ENCODE results near the gene ZBTB20. TPM values are rescaled to one million over a fixed set of nuclear protein-coding genes. Genes with fewer than 3 reads are reported as not detected.

Gene ZBTB20
- total and polyA plus RNA-seq, 12 donors, result 2.8 to 167 (median 108) TPM

DNA sequence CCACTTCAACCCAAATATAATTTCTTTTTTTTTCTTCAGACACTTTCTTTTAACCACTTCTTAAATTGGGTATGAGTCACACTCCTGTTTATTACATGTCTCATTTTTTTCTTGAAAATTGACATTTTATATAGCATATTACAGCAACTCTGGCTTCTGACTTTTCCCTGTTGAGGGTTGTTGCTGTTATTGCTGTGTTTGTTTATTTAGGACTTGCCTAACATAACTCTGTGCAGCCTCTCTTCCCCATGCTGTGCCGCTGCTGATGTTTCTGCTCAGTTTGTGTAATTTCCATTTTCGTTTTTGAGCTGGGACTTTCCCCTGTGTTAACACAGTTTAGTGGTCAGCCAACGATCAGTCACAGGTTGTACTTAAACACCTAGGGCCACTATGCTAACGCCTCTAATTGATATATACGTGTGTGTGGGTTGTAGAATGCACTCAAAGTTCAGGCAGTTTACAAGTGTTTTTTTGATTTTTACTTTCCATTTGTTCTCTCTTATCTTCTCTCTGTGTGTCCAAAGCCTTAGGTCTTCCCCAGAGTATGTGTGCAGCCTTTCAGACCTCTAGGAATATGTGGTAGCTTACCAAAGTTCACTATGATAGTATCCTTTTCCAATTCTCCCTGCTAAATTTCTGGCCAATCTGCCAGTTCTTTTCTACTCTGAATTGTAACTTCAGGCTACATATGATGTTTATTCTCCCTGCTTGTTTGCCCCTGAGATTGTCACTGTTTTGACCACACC lies 337.2 kb downstream of the ZBTB20 start:
- WGBS, 4 donors, result 82 to 84% (median 84%) methylated on average over 5 of the region's 5 CpGs
- Histone ChIP-seq H3K4me3 (no peak overlapping the region), H3K9me3 (replicated peaks in 1 of 3) (peaks cover 0 to 10% (median 0%) of the 10 kb centered on the region in 3 donors), H3K27me3 (no peaks in the 10 kb centered on the region), H3K27ac (no peak overlapping the region), H3K4me1 (replicated peaks in 1 of 2) (no peaks in the 10 kb centered on the region), H3K36me3 (replicated peaks in 1 of 2) (no peaks in the 10 kb centered on the region)
- no peak for TF ChIP-seq POLR2A (IDR thresholded peaks at IDR 0.05)
- TF ChIP-seq, protein P1, sequence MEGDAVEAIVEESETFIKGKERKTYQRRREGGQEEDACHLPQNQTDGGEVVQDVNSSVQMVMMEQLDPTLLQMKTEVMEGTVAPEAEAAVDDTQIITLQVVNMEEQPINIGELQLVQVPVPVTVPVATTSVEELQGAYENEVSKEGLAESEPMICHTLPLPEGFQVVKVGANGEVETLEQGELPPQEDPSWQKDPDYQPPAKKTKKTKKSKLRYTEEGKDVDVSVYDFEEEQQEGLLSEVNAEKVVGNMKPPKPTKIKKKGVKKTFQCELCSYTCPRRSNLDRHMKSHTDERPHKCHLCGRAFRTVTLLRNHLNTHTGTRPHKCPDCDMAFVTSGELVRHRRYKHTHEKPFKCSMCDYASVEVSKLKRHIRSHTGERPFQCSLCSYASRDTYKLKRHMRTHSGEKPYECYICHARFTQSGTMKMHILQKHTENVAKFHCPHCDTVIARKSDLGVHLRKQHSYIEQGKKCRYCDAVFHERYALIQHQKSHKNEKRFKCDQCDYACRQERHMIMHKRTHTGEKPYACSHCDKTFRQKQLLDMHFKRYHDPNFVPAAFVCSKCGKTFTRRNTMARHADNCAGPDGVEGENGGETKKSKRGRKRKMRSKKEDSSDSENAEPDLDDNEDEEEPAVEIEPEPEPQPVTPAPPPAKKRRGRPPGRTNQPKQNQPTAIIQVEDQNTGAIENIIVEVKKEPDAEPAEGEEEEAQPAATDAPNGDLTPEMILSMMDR (IDR thresholded peaks at IDR 0.05), result no peak
- intact Hi-C loops (cut with DNase I), result no loop called here
- DNase-seq, result no peak

DNA sequence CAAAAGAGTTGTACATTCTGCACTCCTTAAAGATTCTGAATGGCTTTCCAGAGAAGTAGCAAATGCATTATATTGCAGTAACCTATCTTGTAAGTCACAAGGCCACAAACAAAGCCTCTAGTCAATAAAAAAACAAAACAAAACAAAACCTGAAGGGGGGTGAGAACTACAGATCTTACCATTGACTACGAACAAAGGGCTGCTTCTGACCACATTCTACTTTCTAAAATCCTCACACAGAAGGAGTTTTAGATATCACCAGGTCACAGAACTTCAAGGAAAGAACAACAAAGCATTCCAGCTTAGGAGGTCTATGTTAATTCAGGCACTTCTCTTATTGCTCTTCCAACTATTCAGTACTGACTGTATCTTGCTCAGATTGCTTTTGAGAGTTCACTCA lies 343.0 kb downstream of the ZBTB20 start:
- Histone ChIP-seq H3K27ac (no peak overlapping the region), H3K4me3 (no peak overlapping the region), H3K27me3 (no peaks in the 10 kb centered on the region), H3K4me1 (replicated peaks in 1 of 2) (peaks cover 0 to 9% of the 10 kb centered on the region in 2 donors), H3K36me3 (replicated peaks in 1 of 2) (no peaks in the 10 kb centered on the region), H3K9me3 (replicated peaks in 1 of 3) (peaks cover 0 to 10% (median 0%) of the 10 kb centered on the region in 3 donors)
- intact Hi-C loops (cut with DNase I), result no loop called here
- DNase-seq, result no peak
- 56 to 82% (median 76%) methylated on average over 1 of the region's 1 CpG for WGBS, 4 donors
- TF ChIP-seq POLR2A (IDR thresholded peaks at IDR 0.05), result no peak
- TF ChIP-seq, protein P1 (IDR thresholded peaks at IDR 0.05), result no peak

DNA sequence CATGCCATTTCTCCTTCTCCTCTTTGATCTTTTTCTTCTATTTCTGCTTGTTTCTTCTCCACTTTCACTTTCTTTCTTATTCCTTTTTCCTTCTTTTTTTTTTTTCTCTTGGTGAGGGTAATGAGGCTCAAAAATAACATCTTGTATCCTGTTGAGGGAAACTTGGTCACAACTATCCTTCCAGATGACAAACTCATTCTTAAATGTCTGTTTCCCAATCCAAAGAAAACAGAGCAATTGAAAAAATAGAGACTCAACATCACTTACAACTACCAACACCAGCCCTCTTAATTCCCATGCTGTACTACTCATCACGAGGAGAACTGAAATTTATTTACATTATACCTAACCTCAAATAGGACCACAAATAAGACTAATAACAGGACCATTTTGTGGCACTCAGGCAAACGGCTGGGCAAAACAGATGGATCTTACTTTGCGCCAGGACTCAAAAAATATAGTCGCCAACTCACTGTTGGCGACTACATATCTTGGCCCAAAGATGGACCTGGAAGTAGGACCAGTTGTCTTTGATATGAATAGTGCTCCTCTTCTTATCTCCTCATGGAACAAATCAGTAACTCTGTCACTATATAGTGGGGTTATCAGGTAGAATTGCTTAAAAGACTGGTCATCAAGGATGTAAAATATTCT lies 343.9 kb downstream of the ZBTB20 start:
- intact Hi-C loops (cut with DNase I), result no loop called here

More for the DNA sequence above, 343.9 kb downstream of the ZBTB20 start:
- Histone ChIP-seq H3K4me3 (no peak overlapping the region), H3K36me3 (replicated peaks in 1 of 2) (no peaks in the 10 kb centered on the region), H3K27ac (peak overlapping the region in 1 of 5 donors; percentile 0), H3K9me3 (replicated peaks in 1 of 3) (peaks cover 0 to 7% (median 0%) of the 10 kb centered on the region in 3 donors), H3K27me3 (no peaks in the 10 kb centered on the region), H3K4me1 (replicated peaks in 1 of 2) (peaks cover 0 to 9% of the 10 kb centered on the region in 2 donors)
- no peak for TF ChIP-seq POLR2A (IDR thresholded peaks at IDR 0.05)
- TF ChIP-seq, protein P1 (IDR thresholded peaks at IDR 0.05), result no peak
- no peak for DNase-seq
- 90 to 93% (median 91%) methylated on average over 5 of the region's 5 CpGs for WGBS, 4 donors
